Measurements from ENCODE around the gene KLC4.

DNA sequence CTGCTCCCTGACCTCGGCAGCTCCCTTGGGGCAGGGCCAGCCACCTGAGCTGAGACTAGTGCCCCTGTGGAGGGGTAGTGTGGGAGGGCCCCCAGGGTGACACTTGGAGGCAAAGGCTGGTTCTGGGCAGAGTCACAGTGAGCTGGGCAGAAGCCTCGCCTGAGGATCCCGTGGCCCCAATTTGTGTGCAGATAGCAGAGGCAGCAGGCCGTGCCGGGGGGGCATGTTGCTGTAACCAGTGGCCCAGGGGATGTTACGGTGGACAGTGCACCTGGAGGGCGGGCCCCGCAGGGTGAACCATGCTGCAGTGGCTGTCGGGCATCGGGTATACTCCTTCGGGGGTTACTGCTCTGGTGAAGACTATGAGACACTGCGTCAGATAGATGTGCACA lies 42.5 kb upstream of the KLC4 start:
- TF ChIP-seq, protein P1, sequence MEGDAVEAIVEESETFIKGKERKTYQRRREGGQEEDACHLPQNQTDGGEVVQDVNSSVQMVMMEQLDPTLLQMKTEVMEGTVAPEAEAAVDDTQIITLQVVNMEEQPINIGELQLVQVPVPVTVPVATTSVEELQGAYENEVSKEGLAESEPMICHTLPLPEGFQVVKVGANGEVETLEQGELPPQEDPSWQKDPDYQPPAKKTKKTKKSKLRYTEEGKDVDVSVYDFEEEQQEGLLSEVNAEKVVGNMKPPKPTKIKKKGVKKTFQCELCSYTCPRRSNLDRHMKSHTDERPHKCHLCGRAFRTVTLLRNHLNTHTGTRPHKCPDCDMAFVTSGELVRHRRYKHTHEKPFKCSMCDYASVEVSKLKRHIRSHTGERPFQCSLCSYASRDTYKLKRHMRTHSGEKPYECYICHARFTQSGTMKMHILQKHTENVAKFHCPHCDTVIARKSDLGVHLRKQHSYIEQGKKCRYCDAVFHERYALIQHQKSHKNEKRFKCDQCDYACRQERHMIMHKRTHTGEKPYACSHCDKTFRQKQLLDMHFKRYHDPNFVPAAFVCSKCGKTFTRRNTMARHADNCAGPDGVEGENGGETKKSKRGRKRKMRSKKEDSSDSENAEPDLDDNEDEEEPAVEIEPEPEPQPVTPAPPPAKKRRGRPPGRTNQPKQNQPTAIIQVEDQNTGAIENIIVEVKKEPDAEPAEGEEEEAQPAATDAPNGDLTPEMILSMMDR (IDR thresholded peaks at IDR 0.05) = no peak
- TF ChIP-seq POLR2AphosphoS5 (IDR thresholded peaks at IDR 0.05) (no peak), POLR2A (IDR thresholded peaks at IDR 0.05) (no peak)
